GM12878 (cell line): ENCODE data around the gene SOWAHC. TPM values are rescaled to one million over a fixed set of nuclear protein-coding genes. Genes with fewer than 3 reads are reported as not detected.
A peak's percentile ranks its signal among the peaks of the same experiment; 100 is the strongest.

Experiments
- IKZF2 ChIP-seq, 2 experiments: fragments of 450-650 bp; IDR thresholded peaks; 2 replicates each; pipeline ENCODE4 v1.6.1; 2017; ENCODE audit warnings: mild to moderate bottlenecking in 2 of 2, moderate library complexity in 2 of 2
- LARP7 ChIP-seq: fragments of 450-650 bp; IDR thresholded peaks from 2 replicates; pipeline ENCODE4 v1.6.1; 2017; ENCODE audit warnings: mild to moderate bottlenecking
- MTA2 ChIP-seq: fragments of 450-650 bp; IDR thresholded peaks from 2 replicates; pipeline ENCODE4 v1.6.1; 2016; ENCODE audit warnings: low read depth, mild to moderate bottlenecking, moderate library complexity
- MXI1 ChIP-seq: fragments of 150-350 bp; IDR thresholded peaks from 2 replicates; pipeline ENCODE4 v1.6.1; 2011; ENCODE audit warnings: low read depth, mild to moderate bottlenecking, inconsistent platforms, low read length, improper control_type of control experiment
- NFYA ChIP-seq: IDR thresholded peaks from 2 replicates; pipeline ENCODE4 v1.6.1; 2011; ENCODE audit warnings: low read depth, mild to moderate bottlenecking, low read length, improper control_type of control experiment, borderline replicate concordance
- NFYB ChIP-seq: IDR thresholded peaks from 2 replicates; pipeline ENCODE4 v1.6.1; 2011; ENCODE audit warnings: low read depth, mild to moderate bottlenecking, low read length, improper control_type of control experiment, moderate library complexity; ENCODE audit not compliant: insufficient read depth
- POLR2A ChIP-seq: IDR thresholded peaks from 2 replicates; pipeline ENCODE4 v1.6.1; 2011; ENCODE audit warnings: low read depth, mild to moderate bottlenecking, low read length
- RELB ChIP-seq: fragments of 450-650 bp; IDR thresholded peaks from 2 replicates; pipeline ENCODE4 v1.6.1; 2017; ENCODE audit warnings: low read depth, mild to moderate bottlenecking, moderate library complexity
- TCF3 ChIP-seq: IDR thresholded peaks from 2 replicates; pipeline ENCODE4 v1.6.1; 2012; ENCODE audit warnings: low read depth, mild to moderate bottlenecking, low read length, borderline replicate concordance; ENCODE audit not compliant: insufficient read depth
- WRNIP1 ChIP-seq: IDR thresholded peaks from 2 replicates; pipeline ENCODE4 v1.6.1; 2011; ENCODE audit warnings: low read depth, low read length, improper control_type of control experiment, borderline replicate concordance
- ZBTB11 ChIP-seq: fragments of 450-650 bp; formaldehyde crosslinking; IDR thresholded peaks from 2 replicates; pipeline ENCODE4 v1.5.0; 2022; ENCODE audit warnings: mild to moderate bottlenecking, missing genetic modification characterization
- ZNF207 ChIP-seq: fragments of 450-650 bp; IDR thresholded peaks from 2 replicates; pipeline ENCODE4 v1.6.1; 2014; ENCODE audit warnings: antibody characterized with exemption, mild to moderate bottlenecking, borderline replicate concordance
- polyA plus RNA-seq, 11 experiments: library from polyadenylated mRNA; depleted of rRNA in 4 of 11; unstranded in 6 of 11; stranded (reverse) in 5 of 11; fragments of >200 nt; fragmentation: Nextera tagmentation in 4 of 11; fragmentation: Illumina TruSeq in 1 of 11; extraction: Ambion mirVana in 4 of 11; extraction: Trizol in 1 of 11; gene quantifications; 1 replicate in 1 of 11; 2 replicates in 10 of 11; pipeline versions ENCODE4 v1.2.1 to v1.2.3, GENCODE V29; 2011 to 2016; ENCODE audit warnings: inconsistent platforms in 2 of 11, missing spikeins in 2 of 11, low read depth in 1 of 11
- total RNA-seq, 4 experiments: library from RNA; depleted of rRNA in 3 of 4; stranded (reverse); fragments of >200 nt in 3 of 4; fragmentation: Illumina TruSeq in 1 of 4; extraction: Trizol in 1 of 4; gene quantifications; 2 replicates each; pipeline versions ENCODE4 v1.2.1 to v1.2.3, GENCODE V29; 2013 to 2021
- TF ChIP-seq, protein P1 (sequence below): fragments of 450-650 bp; IDR thresholded peaks from 2 replicates; pipeline ENCODE4 v1.6.1; 2017; ENCODE audit warnings: antibody characterized with exemption, mild to moderate bottlenecking, moderate library complexity
- TF ChIP-seq, protein P2 (sequence below): IDR thresholded peaks from 2 replicates; pipeline ENCODE4 v1.6.1; 2012; ENCODE audit warnings: low read depth, low read length, improper control_type of control experiment
- TF ChIP-seq, protein P3 (sequence below): IDR thresholded peaks from 2 replicates; pipeline ENCODE4 v1.6.1; 2012; ENCODE audit warnings: low read depth, low read length, improper control_type of control experiment
- TF ChIP-seq, protein P4 (sequence below), 3 experiments: IDR thresholded peaks in 2 of 3; conservative IDR thresholded peaks in 1 of 3; 2 replicates each; pipeline ENCODE4 v1.5.1; 2011; ENCODE audit warnings: low read depth in 3 of 3, low read length in 3 of 3, mild to moderate bottlenecking in 3 of 3, control low read depth in 2 of 3, moderate library complexity in 2 of 3, inconsistent platforms in 1 of 3, mixed read lengths in 1 of 3; ENCODE audit not compliant: control insufficient read depth in 2 of 3, insufficient read depth in 1 of 3; ENCODE audit errors: extremely low read depth in 1 of 3

The SOWAHC gene
- total and polyA plus RNA-seq, 10 of the 15 experiments (the other 5 are each of a cell fraction or from before 2014, with no cell fraction given): 0.48 to 2.6 (median 1.8) TPM

DNA sequence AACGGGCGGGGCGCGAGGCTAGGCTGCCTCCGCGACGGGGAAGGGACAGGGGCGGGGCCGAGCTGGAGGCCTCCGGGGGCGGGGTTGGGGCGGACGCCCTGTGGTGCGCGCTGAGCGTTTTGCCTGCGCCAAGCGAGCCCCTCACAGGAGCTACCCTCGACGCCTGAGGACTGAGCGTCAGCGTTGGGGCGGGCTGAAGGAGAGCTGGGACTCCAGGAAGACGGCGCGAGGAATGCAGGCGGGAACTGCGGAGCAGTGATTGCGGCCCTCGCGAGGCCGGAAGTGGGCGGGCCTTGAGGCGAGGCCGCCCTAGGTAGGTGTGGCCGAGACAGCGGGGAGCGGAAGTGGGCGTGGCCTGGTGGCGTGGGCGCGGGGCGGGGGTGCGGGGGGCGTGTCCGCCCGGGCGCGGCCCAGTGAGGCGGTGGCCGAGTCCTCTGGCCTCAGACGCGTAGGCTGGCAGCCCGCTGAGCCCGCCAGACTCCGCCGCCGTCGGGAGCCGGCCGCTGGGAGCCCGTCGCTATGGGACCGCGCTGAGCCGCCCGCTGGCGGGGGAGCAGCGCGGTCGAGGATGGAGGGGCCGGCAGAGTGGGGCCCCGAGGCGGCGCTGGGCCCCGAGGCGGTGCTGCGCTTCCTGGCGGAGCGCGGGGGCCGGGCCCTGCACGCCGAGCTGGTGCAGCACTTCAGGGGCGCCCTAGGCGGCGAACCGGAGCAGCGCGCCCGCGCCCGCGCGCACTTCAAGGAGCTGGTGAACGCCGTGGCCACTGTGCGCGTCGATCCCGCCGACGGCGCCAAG is at the start of gene SOWAHC, which contains the start of gene SEPTIN10 (continued):
- no peak for TF ChIP-seq ZBTB11 (CRISPR knock-in tag)
- TF ChIP-seq TCF3: no peak
- TF ChIP-seq MXI1: no peak
- no peak for TF ChIP-seq RELB
- TF ChIP-seq POLR2A: peak; percentile 73
- no peak for TF ChIP-seq NFYB
- TF ChIP-seq, protein P1, sequence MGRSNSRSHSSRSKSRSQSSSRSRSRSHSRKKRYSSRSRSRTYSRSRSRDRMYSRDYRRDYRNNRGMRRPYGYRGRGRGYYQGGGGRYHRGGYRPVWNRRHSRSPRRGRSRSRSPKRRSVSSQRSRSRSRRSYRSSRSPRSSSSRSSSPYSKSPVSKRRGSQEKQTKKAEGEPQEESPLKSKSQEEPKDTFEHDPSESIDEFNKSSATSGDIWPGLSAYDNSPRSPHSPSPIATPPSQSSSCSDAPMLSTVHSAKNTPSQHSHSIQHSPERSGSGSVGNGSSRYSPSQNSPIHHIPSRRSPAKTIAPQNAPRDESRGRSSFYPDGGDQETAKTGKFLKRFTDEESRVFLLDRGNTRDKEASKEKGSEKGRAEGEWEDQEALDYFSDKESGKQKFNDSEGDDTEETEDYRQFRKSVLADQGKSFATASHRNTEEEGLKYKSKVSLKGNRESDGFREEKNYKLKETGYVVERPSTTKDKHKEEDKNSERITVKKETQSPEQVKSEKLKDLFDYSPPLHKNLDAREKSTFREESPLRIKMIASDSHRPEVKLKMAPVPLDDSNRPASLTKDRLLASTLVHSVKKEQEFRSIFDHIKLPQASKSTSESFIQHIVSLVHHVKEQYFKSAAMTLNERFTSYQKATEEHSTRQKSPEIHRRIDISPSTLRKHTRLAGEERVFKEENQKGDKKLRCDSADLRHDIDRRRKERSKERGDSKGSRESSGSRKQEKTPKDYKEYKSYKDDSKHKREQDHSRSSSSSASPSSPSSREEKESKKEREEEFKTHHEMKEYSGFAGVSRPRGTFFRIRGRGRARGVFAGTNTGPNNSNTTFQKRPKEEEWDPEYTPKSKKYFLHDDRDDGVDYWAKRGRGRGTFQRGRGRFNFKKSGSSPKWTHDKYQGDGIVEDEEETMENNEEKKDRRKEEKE: no peak
- TF ChIP-seq, protein P2, sequence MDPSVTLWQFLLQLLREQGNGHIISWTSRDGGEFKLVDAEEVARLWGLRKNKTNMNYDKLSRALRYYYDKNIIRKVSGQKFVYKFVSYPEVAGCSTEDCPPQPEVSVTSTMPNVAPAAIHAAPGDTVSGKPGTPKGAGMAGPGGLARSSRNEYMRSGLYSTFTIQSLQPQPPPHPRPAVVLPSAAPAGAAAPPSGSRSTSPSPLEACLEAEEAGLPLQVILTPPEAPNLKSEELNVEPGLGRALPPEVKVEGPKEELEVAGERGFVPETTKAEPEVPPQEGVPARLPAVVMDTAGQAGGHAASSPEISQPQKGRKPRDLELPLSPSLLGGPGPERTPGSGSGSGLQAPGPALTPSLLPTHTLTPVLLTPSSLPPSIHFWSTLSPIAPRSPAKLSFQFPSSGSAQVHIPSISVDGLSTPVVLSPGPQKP: peak; percentile 69; the same call in 1 of the 2 replicates
- 0 out of 4 replicates have a peak, but pooled peaks of 1 of the 2 experiments have one; percentile 12 for TF ChIP-seq IKZF2 (IDR thresholded peaks at IDR 0.05)
- TF ChIP-seq, protein P3, sequence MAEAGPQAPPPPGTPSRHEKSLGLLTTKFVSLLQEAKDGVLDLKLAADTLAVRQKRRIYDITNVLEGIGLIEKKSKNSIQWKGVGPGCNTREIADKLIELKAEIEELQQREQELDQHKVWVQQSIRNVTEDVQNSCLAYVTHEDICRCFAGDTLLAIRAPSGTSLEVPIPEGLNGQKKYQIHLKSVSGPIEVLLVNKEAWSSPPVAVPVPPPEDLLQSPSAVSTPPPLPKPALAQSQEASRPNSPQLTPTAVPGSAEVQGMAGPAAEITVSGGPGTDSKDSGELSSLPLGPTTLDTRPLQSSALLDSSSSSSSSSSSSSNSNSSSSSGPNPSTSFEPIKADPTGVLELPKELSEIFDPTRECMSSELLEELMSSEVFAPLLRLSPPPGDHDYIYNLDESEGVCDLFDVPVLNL: no peak
- TF ChIP-seq NFYA: no peak
- TF ChIP-seq ZNF207: no peak
- TF ChIP-seq, protein P4, sequence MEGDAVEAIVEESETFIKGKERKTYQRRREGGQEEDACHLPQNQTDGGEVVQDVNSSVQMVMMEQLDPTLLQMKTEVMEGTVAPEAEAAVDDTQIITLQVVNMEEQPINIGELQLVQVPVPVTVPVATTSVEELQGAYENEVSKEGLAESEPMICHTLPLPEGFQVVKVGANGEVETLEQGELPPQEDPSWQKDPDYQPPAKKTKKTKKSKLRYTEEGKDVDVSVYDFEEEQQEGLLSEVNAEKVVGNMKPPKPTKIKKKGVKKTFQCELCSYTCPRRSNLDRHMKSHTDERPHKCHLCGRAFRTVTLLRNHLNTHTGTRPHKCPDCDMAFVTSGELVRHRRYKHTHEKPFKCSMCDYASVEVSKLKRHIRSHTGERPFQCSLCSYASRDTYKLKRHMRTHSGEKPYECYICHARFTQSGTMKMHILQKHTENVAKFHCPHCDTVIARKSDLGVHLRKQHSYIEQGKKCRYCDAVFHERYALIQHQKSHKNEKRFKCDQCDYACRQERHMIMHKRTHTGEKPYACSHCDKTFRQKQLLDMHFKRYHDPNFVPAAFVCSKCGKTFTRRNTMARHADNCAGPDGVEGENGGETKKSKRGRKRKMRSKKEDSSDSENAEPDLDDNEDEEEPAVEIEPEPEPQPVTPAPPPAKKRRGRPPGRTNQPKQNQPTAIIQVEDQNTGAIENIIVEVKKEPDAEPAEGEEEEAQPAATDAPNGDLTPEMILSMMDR (IDR thresholded peaks at IDR 0.05 in 2 of 3, conservative IDR thresholded peaks at IDR 0.05 in 1 of 3; ENCODE audit: control insufficient read depth in 2 of 3, extremely low read depth in 1 of 3, insufficient read depth in 1 of 3, low read depth in 3 of 3, low read length in 3 of 3): no peak
- TF ChIP-seq WRNIP1: no peak
- TF ChIP-seq LARP7: peak; percentile 50; the same call in 1 of the 2 replicates
- TF ChIP-seq MTA2: no peak
